CD4-positive, alpha-beta T cell treated with Interleukin-15 for 1 hour (primary cell): ENCODE data around the gene HSPA12B.
A peak's percentile ranks its signal among the peaks of the same experiment; 100 is the strongest.
"Not testable (repeated sequence)": the region's sequence is repeated elsewhere in the genome, so short reads cannot be mapped to it uniquely, and the experiment has no call there.

Experiments used
- DNase-seq: peaks from one replicate; pipeline ENCODE4 v3.0.0-alpha.2; 2020

The HSPA12B gene

DNA sequence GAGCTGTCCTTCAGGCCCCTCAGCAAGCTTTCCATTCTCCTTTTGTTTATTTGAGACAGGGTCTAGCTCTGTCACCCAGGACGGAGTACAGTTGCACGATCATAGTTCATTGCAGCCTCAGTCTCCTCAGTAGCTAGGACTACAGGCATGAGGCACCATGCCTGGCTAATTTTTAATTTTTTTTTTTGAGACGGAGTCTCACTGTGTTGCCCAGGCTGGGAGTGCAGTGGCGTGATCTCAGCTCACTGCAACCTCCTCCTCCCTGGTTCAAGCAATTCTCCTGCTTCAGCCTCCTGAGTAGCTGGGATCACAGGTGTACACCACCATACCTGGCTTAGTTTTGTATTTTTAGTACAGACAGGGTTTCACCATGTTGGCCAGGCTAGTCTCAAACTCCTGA is 56.7 kb downstream of the HSPA12B start:
- DNase-seq, result not testable (repeated sequence)

GRCh38 chr20:3794168-3794567 is 61.7 kb downstream of the HSPA12B start:
- DNase-seq, result not testable (repeated sequence)

- no peak for DNase-seq
These were observed 62.4 kb downstream of the HSPA12B start for GRCh38 chr20:3794701-3795420.

- peak; percentile 85 for DNase-seq
These were observed 63.3 kb downstream of the HSPA12B start, which contains the start of gene CDC25B for GRCh38 chr20:3795511-3796468. Gene CDC25B, plus strand, starts transcription at chr20:3796310. Its CDS starts 222 bp downstream, at chr20:3796532.

GRCh38 chr20:3796477-3797225 is 64.2 kb downstream of the HSPA12B start:
- DNase-seq, result no peak

DNA sequence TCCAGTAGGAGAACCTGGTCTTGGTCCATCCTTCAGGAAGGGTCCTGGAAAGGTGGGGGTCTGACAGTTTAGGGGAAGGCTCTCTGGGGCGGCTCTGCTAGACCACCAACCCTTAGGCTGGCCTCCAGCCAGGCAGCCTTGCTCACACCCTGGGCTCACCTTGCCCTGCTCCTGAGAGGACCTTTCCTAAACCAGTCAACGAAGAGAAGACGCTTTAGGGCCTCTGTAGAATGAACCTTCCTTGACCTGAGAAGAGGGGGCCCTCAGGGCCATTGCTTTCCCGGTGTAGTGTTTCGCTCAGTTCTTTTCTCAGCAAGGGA is 64.7 kb downstream of the HSPA12B start:
- no peak for DNase-seq

GRCh38 chr20:3797592-3798372 is 65.3 kb downstream of the HSPA12B start:
- no peak for DNase-seq

GRCh38 chr20:3798373-3798768 is 65.9 kb downstream of the HSPA12B start:
- DNase-seq, result no peak

GRCh38 chr20:3798908-3799248 is 66.4 kb downstream of the HSPA12B start:
- DNase-seq, result no peak

- DNase-seq, result no peak
These were observed 67.9 kb downstream of the HSPA12B start for GRCh38 chr20:3800256-3800877.

DNA sequence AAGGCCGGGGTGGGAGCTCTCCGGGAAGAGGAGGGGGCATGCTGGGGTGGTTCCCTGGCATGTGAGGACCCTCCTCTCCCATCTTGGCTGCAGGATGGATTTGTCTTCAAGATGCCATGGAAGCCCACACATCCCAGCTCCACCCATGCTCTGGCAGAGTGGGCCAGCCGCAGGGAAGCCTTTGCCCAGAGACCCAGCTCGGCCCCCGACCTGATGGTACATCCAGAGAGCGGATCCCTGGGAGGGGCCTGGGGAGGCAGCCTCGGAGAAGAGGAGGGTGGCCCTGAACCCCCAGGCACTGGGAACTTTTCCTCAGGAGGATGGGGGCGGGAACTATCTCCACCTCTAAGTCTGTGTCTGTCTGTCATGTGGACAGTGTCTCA is 68.4 kb downstream of the HSPA12B start:
- DNase-seq, result no peak

DNA sequence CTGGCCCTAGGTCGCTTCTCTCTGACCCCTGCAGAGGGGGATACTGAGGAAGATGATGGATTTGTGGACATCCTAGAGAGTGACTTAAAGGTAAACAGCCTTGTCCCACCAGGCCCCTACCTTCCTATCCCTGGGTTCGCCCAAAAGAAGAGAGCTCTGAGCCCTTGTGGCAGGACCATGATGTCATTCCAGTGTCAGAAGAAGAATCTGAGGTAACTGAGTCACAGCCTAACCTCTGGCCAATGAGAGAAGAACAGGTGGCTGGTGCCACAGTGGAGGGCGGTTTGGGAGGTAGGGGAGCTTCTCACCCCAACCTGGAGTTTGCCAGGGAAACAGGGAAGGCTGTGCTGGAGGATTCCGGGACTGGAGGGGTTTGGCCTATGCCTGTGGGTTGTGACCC is 68.8 kb downstream of the HSPA12B start:
- DNase-seq, result no peak

DNA sequence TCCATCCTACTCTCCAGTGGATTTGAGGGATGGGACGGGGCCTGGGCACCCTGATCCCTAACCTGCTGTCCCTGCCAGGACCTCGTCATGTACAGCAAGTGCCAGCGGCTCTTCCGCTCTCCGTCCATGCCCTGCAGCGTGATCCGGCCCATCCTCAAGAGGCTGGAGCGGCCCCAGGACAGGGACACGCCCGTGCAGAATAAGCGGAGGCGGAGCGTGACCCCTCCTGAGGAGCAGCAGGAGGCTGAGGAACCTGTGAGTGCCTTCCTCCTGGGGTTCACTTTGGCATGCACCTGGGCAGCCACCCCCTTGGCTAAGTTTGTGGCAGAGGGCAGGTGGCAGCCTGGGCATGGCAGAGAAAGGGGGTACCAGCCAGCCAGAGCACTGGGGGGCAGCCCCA is 69.4 kb downstream of the HSPA12B start:
- DNase-seq, result no peak
